HG03571 (cell line): ENCODE results near the gene SPIN1.
"Not testable (repeated sequence)": the region's sequence is repeated elsewhere in the genome, so short reads cannot be mapped to it uniquely, and the experiment has no call there.

Experiments used
- ATAC-seq: cut with Tn5 transposase; IDR thresholded peaks from one replicate; pipeline ENCODE4 v1.9.1; 2021; ENCODE audit not compliant: unreplicated experiment

The SPIN1 gene

GRCh38 chr9:88388203-88388885 is at the start of gene SPIN1:
TSS of gene SPIN1 (plus strand) at chr9:88388444. CDS start at chr9:88426540, 38,096 bp downstream.
- peak; percentile 90 for ATAC-seq

GRCh38 chr9:88339317-88339716 is 48.9 kb upstream of the SPIN1 start:
- no peak for ATAC-seq

- ATAC-seq = no peak
These were observed 46.0 kb upstream of the SPIN1 start for GRCh38 chr9:88342246-88342645.

- no peak for ATAC-seq
These were observed 44.2 kb upstream of the SPIN1 start for GRCh38 chr9:88344013-88344412.

GRCh38 chr9:88350354-88350753 is 37.9 kb upstream of the SPIN1 start:
- not testable (repeated sequence) for ATAC-seq

GRCh38 chr9:88355166-88355565 is 33.1 kb upstream of the SPIN1 start:
- no peak for ATAC-seq

GRCh38 chr9:88357250-88357649 is 31.0 kb upstream of the SPIN1 start:
- not testable (repeated sequence) for ATAC-seq

- ATAC-seq = no peak
These were observed 29.5 kb upstream of the SPIN1 start for GRCh38 chr9:88358723-88359122.

- ATAC-seq = no peak
These were observed 28.3 kb upstream of the SPIN1 start for GRCh38 chr9:88359974-88360373.

GRCh38 chr9:88362681-88363080 is 25.6 kb upstream of the SPIN1 start:
- ATAC-seq = no peak

- ATAC-seq = no peak
These were observed 24.6 kb upstream of the SPIN1 start for GRCh38 chr9:88363661-88364060.

GRCh38 chr9:88364706-88365105 is 23.5 kb upstream of the SPIN1 start:
- no peak for ATAC-seq

GRCh38 chr9:88370346-88370745 is 17.9 kb upstream of the SPIN1 start:
- no peak for ATAC-seq

GRCh38 chr9:88372103-88372654 is 16.1 kb upstream of the SPIN1 start:
- no peak for ATAC-seq

- no peak for ATAC-seq
These were observed 15.2 kb upstream of the SPIN1 start for GRCh38 chr9:88373045-88373444.

GRCh38 chr9:88378317-88378716 is 9.9 kb upstream of the SPIN1 start:
- no peak for ATAC-seq

GRCh38 chr9:88379352-88379751 is 8.9 kb upstream of the SPIN1 start:
- no peak for ATAC-seq

- ATAC-seq = no peak
These were observed 8.1 kb upstream of the SPIN1 start for GRCh38 chr9:88380118-88380517.

- not testable (repeated sequence) for ATAC-seq
These were observed 6.9 kb upstream of the SPIN1 start for GRCh38 chr9:88381322-88381721.

GRCh38 chr9:88383176-88383575 is 5.1 kb upstream of the SPIN1 start:
- no peak for ATAC-seq

GRCh38 chr9:88386137-88386536 is 2.1 kb upstream of the SPIN1 start:
- not testable (repeated sequence) for ATAC-seq

- no peak for ATAC-seq
These were observed 1.1 kb upstream of the SPIN1 start for GRCh38 chr9:88387036-88387551.
